SU-DHL-6 (cell line): Measurements from ENCODE around the gene CFAP97D2.

ENCODE experiments used
- H2AFZ ChIP-seq: fragments of 200-600 bp; sonication (generic); 2 replicates; pipeline ENCODE4 v1.6.1; 2014; ENCODE audit warnings: low read depth, mild to moderate bottlenecking, moderate library complexity, mixed read lengths, antibody characterized with exemption, low read length; ENCODE audit not compliant: severe bottlenecking
- H3F3A ChIP-seq: fragments of 200-600 bp; shearing (Covaris generic); 2 replicates; pipeline ENCODE4 v1.6.0; 2016; ENCODE audit warnings: antibody characterized with exemption, mild to moderate bottlenecking; ENCODE audit not compliant: insufficient read depth
- H3K27ac ChIP-seq: fragments of 200-600 bp; sonication (generic); 2 replicates; pipeline ENCODE4 v1.5.1; 2016; ENCODE audit warnings: low read depth, mild to moderate bottlenecking, low read length, moderate library complexity, mixed read lengths
- H3K27me3 ChIP-seq: fragments of 200-600 bp; sonication (generic), shearing (Covaris generic); 2 replicates; pipeline ENCODE4 v1.6.0; 2014; ENCODE audit warnings: mild to moderate bottlenecking, low read length
- H3K36me3 ChIP-seq: fragments of 200-600 bp; sonication (generic); 2 replicates; pipeline ENCODE4 v1.6.1; 2014; ENCODE audit warnings: mild to moderate bottlenecking, low read length, mixed read lengths
- H3K4me2 ChIP-seq: fragments of 300-600, 200-600 bp; shearing (Covaris generic), sonication (generic); 2 replicates; pipeline ENCODE4 v1.6.0; 2014; ENCODE audit warnings: low read length, low read depth, mild to moderate bottlenecking; ENCODE audit not compliant: poor library complexity, severe bottlenecking
- H3K4me3 ChIP-seq: fragments of 200-600 bp; sonication (generic); 2 replicates; pipeline ENCODE4 v1.5.1; 2014; ENCODE audit warnings: antibody characterized with exemption, low read length, mild to moderate bottlenecking, mixed read lengths; ENCODE audit not compliant: insufficient read depth, poor library complexity, severe bottlenecking
- H3K79me2 ChIP-seq: fragments of 200-600 bp; sonication (generic); 2 replicates; pipeline ENCODE4 v1.6.1; 2014; ENCODE audit warnings: mild to moderate bottlenecking, low read length, moderate library complexity; ENCODE audit not compliant: insufficient read depth
- H3K9ac ChIP-seq: fragments of 200-600 bp; sonication (generic); 2 replicates; pipeline ENCODE4 v1.7.0; 2014; ENCODE audit warnings: mild to moderate bottlenecking, low read length
- H3K9me2 ChIP-seq: fragments of 200-600 bp; sonication (generic); replicated peaks from 2 replicates; pipeline ENCODE4 v1.6.1; 2014; ENCODE audit warnings: low read length; ENCODE audit not compliant: insufficient read depth
- H3K9me3 ChIP-seq: fragments of 200-600 bp; sonication (generic); 2 replicates; pipeline ENCODE4 v1.6.1; 2014; ENCODE audit warnings: low read length, mixed read lengths; ENCODE audit not compliant: insufficient read depth
- H4K20me1 ChIP-seq: fragments of 200-600 bp; sonication (generic); 2 replicates; pipeline ENCODE4 v1.6.1; 2014; ENCODE audit warnings: low read depth, mild to moderate bottlenecking, antibody characterized with exemption, low read length, moderate library complexity, mixed read lengths
- EZH2phosphoT487 ChIP-seq: fragments of 200-600 bp; sonication (generic), shearing (Covaris generic); conservative IDR thresholded peaks from 2 replicates; pipeline ENCODE4 v1.6.1; 2018; ENCODE audit warnings: mild to moderate bottlenecking, antibody characterized with exemption, low read length, moderate library complexity, mixed read lengths
- TF ChIP-seq, protein P1 (sequence below): fragments of 200-600 bp; sonication (generic); IDR thresholded peaks from one replicate; pipeline ENCODE4 v1.5.1; 2017; ENCODE audit warnings: antibody characterized with exemption, mild to moderate bottlenecking, low read length, moderate library complexity; ENCODE audit not compliant: insufficient read depth, poor library complexity, severe bottlenecking

Gene CFAP97D2

GRCh38 chr13:114145722-114146121 lies 33.3 kb upstream of the CFAP97D2 start:
- H3K27ac ChIP-seq = no peak overlapping the region
- TF ChIP-seq EZH2phosphoT487 = no peak
- TF ChIP-seq, protein P1, sequence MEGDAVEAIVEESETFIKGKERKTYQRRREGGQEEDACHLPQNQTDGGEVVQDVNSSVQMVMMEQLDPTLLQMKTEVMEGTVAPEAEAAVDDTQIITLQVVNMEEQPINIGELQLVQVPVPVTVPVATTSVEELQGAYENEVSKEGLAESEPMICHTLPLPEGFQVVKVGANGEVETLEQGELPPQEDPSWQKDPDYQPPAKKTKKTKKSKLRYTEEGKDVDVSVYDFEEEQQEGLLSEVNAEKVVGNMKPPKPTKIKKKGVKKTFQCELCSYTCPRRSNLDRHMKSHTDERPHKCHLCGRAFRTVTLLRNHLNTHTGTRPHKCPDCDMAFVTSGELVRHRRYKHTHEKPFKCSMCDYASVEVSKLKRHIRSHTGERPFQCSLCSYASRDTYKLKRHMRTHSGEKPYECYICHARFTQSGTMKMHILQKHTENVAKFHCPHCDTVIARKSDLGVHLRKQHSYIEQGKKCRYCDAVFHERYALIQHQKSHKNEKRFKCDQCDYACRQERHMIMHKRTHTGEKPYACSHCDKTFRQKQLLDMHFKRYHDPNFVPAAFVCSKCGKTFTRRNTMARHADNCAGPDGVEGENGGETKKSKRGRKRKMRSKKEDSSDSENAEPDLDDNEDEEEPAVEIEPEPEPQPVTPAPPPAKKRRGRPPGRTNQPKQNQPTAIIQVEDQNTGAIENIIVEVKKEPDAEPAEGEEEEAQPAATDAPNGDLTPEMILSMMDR = no peak
- H3K36me3 ChIP-seq = no peaks in the 10 kb centered on the region
- no peak overlapping the region for H3K4me3 ChIP-seq
- H3F3A ChIP-seq = no peaks in the 10 kb centered on the region
- H3K9ac ChIP-seq = no peak overlapping the region
- H3K27me3 ChIP-seq = no peaks in the 10 kb centered on the region
- no peaks in the 10 kb centered on the region for H4K20me1 ChIP-seq
- H3K9me3 ChIP-seq = no peaks in the 10 kb centered on the region
- H3K4me2 ChIP-seq = no peak overlapping the region
- no peak overlapping the region for H2AFZ ChIP-seq
- no peaks in the 10 kb centered on the region for H3K79me2 ChIP-seq
- H3K9me2 ChIP-seq = no peaks in the 10 kb centered on the region

DNA sequence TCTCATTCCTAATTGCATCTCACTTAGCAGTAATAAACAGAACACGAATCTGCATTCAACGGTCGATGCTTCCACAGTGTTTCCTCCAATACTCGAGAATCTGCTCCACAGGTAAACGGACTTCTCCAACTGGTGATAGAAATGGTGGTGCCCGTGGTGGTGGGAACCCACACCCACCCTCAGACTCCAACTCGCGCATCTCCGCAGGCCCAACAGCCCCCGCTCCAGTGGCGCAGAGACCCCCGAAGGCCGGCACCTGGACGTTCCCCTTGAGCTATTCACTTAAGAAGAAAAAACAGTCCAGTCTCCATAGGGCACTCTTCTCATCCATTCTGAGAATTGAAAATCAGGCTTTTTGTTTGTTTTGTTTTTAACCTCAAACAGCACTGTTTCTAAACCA lies 32.9 kb upstream of the CFAP97D2 start:
- no peaks in the 10 kb centered on the region for H3K36me3 ChIP-seq
- no peak overlapping the region for H3K4me2 ChIP-seq
- H3K27me3 ChIP-seq = no peaks in the 10 kb centered on the region
- H3F3A ChIP-seq = no peaks in the 10 kb centered on the region
- H3K4me3 ChIP-seq = no peak overlapping the region
- no peaks in the 10 kb centered on the region for H3K79me2 ChIP-seq
- no peak overlapping the region for H3K9ac ChIP-seq
- H2AFZ ChIP-seq = no peak overlapping the region
- no peaks in the 10 kb centered on the region for H4K20me1 ChIP-seq
- H3K9me2 ChIP-seq = no peaks in the 10 kb centered on the region
- TF ChIP-seq, protein P1 = no peak
- TF ChIP-seq EZH2phosphoT487 = no peak
- no peak overlapping the region for H3K27ac ChIP-seq
- H3K9me3 ChIP-seq = no peaks in the 10 kb centered on the region

- no peaks in the 10 kb centered on the region for H3K9me2 ChIP-seq
- TF ChIP-seq, protein P1 = no peak
- no peak for TF ChIP-seq EZH2phosphoT487
- no peak overlapping the region for H3K27ac ChIP-seq
- no peaks in the 10 kb centered on the region for H3F3A ChIP-seq
- H2AFZ ChIP-seq = no peak overlapping the region
- no peak overlapping the region for H3K9ac ChIP-seq
- no peaks in the 10 kb centered on the region for H3K9me3 ChIP-seq
- no peaks in the 10 kb centered on the region for H3K36me3 ChIP-seq
- H3K4me3 ChIP-seq = no peak overlapping the region
- H3K27me3 ChIP-seq = no peaks in the 10 kb centered on the region
- no peaks in the 10 kb centered on the region for H3K79me2 ChIP-seq
- no peak overlapping the region for H3K4me2 ChIP-seq
- H4K20me1 ChIP-seq = no peaks in the 10 kb centered on the region
Observed at GRCh38 chr13:114146629-114147028, 32.4 kb upstream of the CFAP97D2 start.
